HG03432 (cell line): ENCODE results near the gene EIF3K.

Experiments
- ATAC-seq: cut with Tn5 transposase; IDR thresholded peaks from one replicate; pipeline ENCODE4 v1.9.1; 2021; ENCODE audit warnings: mild to moderate bottlenecking, moderate library complexity; ENCODE audit not compliant: unreplicated experiment

The EIF3K gene

GRCh38 chr19:38683393-38684077 is 64.5 kb downstream of the EIF3K start:
- ATAC-seq: no peak

GRCh38 chr19:38684078-38684861 is 65.3 kb downstream of the EIF3K start:
- ATAC-seq: no peak

- no peak for ATAC-seq
Measured at GRCh38 chr19:38684862-38685665, 66.1 kb downstream of the EIF3K start.

- no peak for ATAC-seq
Measured at GRCh38 chr19:38685666-38686529, 66.9 kb downstream of the EIF3K start.

- no peak for ATAC-seq
Measured at GRCh38 chr19:38686530-38686888, 67.5 kb downstream of the EIF3K start.
